Astrocyte of the cerebellum (primary cell): Measurements from ENCODE around the gene RUNX2.

Source experiments
- DNase-seq: peaks from one replicate; pipeline ENCODE4 v3.0.0-alpha.2; 2011; ENCODE audit warnings: low read depth
- H3K4me3 ChIP-seq: 2 replicates; pipeline ENCODE4 v1.5.1; 2011; ENCODE audit warnings: mild to moderate bottlenecking, low read depth, low read length, moderate library complexity
- CTCF ChIP-seq: IDR thresholded peaks from 2 replicates; pipeline ENCODE4 v1.5.1; 2012; ENCODE audit warnings: low read length, low read depth, moderate library complexity, mild to moderate bottlenecking; ENCODE audit errors: missing control alignments
- in situ Hi-C: cut with HindIII; loops from 2 replicates; pipeline ENCODE4 v1.10.0; 2017; ENCODE audit warnings: low sequenced_read_pairs

RUNX2 gene

GRCh38 chr6:45678285-45678607, 350.1 kb downstream of the RUNX2 start:
- DNase-seq, result no peak
- H3K4me3 ChIP-seq, result no peak overlapping the region
- no peak for TF ChIP-seq CTCF
- in situ Hi-C loops, result no loop called here

- no peak for DNase-seq
- no peak for TF ChIP-seq CTCF
- H3K4me3 ChIP-seq, result no peak overlapping the region
- in situ Hi-C loops, result no loop called here
Measured at GRCh38 chr6:45679163-45679562, 351.0 kb downstream of the RUNX2 start.

- DNase-seq, result no peak
- no peak for TF ChIP-seq CTCF
- no peak overlapping the region for H3K4me3 ChIP-seq
- in situ Hi-C loops, result no loop called here
Measured at GRCh38 chr6:45679631-45680030, 351.5 kb downstream of the RUNX2 start.

DNA sequence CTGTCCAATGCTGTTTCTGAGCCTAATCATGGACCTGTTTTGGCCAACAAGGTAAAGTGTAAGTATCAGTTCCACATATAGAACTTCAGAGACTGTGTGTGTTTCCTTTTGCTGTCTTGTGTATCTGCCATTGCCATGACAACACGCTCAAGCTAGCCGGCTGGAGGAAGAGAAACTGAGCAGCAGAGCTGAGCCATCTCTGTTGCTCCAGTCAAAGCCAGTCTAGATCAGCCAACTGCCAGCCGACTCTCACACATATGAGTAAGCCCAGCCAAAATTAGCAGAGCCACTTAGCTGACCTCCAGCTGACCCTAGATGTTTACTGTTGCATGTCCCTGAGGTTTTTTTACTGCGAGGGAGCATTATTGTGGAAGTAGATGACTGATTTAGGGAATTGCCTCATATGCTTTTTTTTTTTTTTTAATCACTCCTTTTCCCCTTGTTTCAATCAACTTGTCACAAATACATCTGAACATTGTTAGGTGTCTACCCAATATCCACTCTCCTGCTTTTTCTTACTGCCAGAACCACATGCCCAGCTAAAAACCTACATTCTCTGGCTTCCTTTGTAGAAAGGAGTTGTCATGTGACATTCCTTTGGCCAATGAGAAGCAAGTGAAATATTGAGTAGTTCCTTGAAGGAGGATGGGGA, 353.9 kb downstream of the RUNX2 start:
- no peak for TF ChIP-seq CTCF
- no peak for DNase-seq
- in situ Hi-C loops, result no loop called here
- no peak overlapping the region for H3K4me3 ChIP-seq

DNA sequence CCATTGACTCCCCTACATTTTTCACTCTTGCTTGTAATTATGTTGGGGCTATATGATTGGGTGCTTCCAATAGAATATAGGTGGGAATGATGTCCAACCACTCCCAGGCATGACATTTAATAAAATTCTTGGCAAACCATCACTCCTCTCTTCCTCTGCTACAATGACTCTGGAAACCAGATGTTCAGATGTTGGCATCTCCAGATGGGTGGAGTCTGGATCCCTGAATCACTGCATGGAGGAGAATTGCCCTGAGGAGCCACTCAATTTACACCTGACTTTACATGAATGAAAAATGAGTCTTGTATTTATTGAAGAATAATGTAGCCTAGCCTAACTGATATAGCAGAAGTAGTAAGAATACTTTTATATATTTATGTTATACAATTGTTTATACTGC, 356.3 kb downstream of the RUNX2 start:
- H3K4me3 ChIP-seq, result no peak overlapping the region
- DNase-seq, result no peak
- in situ Hi-C loops, result no loop called here
- no peak for TF ChIP-seq CTCF

DNA sequence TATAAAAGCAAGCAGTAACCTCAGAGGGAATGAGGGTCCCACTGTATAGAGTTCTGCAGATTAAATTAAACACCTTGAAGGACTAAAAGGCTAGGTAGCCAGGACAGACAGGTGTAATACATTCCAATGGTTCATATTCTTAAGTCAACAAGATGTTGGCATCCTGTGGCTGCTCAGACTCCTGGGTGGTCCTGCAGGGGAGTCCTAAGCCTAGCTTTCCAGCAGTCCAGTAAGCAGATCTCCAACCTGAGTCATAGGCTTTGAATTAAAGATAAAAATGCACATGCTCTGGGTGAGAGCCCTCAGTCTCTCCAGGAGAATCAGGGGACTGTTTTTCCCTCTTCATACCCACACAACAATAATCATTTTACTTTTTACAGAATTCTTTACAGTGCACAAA, 356.9 kb downstream of the RUNX2 start:
- H3K4me3 ChIP-seq, result no peak overlapping the region
- DNase-seq, result no peak
- TF ChIP-seq CTCF, result no peak
- in situ Hi-C loops, result no loop called here

DNA sequence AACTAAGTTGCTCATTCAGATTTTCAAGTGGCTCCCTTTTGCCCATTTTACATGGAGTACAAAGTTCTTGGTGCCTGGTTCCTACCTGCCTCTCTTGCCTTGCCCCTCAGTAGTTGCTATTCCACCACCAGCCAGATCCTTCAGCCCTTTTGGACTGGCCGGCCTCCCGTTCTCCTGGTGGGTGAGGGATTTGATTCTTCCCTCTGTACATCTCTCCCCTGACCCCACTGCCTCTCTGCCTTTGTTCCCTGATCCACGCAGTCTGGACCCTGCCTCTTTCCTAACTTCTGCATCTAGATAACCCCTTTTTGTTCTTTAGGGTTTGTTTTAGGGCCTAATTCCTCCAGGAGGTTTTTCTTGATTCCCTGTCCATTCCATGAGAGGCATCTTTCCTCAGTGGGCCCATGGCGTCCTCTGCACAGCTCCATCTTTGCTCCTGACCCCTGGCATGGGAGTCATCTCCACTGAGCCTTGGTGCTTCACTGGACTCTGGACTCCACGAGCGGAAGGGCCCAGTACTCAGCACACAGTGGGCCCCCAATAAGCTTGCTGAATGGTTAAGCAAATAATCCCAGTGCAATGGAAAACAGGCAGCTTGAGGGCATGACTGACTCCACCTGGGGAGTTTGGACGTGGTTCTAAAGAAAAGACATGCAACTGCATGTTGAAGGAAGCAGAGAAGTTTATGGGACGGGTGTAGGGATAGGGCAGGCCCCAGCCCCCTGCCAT, 358.9 kb downstream of the RUNX2 start:
- no peak for DNase-seq
- TF ChIP-seq CTCF, result no peak
- no peak overlapping the region for H3K4me3 ChIP-seq
- in situ Hi-C loops, result no loop called here
